HG03457 (cell line): ENCODE results near the gene TRIM43.
"Not testable (repeated sequence)": the region's sequence is repeated elsewhere in the genome, so short reads cannot be mapped to it uniquely, and the experiment has no call there.

ENCODE experiments used
- ATAC-seq: cut with Tn5 transposase; IDR thresholded peaks from one replicate; pipeline ENCODE4 v1.9.1; 2021; ENCODE audit warnings: moderate number of reproducible peaks; ENCODE audit not compliant: unreplicated experiment

The TRIM43 gene

DNA sequence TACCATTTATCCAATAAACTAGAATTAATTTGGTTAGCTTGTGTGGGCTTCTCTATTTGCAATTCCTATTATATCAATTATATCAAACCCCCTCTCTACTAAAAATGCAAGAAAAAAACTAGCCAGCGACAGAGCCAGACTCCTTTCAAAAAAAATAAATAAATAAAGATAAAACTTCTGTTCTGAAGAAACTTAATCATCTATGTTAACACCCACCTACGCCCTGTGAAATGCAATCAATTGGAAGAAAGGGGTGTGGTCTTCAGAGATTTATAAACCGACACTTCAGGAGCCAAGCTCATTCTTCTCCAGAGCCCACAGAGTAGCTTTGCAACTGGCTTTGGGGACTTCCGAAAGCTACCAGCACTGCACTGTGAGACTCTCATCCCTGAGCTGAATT, at the start of gene TRIM43:
TRIM43 (plus strand) TSS at position 301 of the 400 bp plus-strand sequence. CDS start 2,023 bp downstream, outside the sequence.
- not testable (repeated sequence) for ATAC-seq

DNA sequence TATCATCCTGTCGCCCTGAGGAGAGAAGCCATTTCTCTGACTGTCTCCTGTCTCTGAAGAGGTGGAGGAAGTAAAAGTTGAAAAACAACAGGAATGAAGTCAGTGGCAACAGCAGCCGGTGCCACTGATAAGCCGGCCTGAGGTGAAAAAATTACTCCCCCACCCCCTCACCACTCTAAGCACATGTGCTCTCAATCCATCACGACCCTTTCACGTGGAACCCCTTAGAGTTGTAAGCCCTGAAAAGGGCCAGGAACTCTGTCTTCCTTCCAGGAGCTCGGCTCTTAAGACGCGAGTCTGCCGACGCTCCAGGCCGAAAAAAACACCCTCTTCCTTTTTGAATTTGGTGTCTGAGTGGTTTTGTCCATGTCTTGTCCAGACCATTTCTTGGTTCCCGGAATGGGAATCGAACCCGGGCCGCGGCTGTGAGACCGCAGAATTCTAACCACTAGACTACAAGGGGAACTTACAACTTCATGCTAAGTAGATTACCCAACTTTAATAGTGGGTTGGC, 40.7 kb upstream of the TRIM43 start:
- ATAC-seq = no peak

DNA sequence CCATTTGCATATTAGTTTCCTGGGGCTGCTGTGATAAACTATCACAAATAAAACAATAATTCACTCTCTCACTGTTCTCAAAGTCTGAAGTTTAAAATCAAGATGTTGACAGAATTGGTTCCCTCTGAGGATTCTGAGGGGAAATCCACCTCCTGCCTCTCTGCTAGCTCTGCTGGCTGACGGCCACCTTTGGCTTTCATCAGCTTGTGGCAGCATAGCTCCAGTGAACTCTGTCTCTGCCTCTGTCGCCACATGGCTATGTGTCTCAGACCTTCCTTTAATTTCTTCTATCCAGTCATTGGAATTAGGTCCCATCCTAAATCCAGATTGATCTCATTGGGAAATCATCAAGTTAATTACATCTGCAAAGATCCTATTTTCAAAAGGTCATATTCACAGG, 38.9 kb upstream of the TRIM43 start:
- ATAC-seq = no peak

DNA sequence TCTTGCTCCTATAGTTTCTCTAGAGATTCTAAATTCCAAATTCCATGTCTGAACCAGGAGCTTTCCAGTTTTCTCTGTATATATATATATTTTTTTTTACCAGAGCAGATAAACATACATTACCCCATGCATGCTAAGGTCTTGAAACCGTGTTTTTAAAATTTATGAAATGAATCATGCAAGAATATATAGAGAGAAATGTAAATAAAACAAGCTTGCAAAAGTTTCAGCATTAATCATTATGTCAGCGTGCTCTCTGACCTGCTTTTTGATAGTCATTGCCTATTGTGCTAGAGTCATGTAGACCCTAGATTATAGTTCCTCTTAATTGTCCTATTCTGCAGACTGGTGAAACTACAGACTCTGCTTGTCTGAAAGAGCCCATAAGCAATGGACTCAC, 22.6 kb upstream of the TRIM43 start:
- no peak for ATAC-seq

DNA sequence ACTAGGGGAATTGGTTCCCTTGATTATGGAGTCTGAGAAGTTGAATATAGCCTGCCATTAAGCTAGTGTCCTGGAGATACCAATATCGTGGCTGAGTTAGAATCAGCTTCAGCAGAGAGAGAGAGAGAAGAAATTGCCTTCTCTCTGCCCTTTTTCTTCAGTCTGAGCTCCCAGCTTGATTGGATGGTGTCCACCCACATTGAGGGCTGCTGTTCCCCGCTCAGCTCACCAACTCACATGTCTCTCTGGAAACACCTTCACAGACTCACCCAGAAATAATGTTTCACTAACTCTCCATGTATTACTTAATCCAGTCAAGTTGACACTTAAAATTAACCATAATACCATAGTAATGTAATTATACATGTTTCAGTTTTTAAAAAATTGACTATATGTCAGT, 17.9 kb upstream of the TRIM43 start:
- no peak for ATAC-seq

DNA sequence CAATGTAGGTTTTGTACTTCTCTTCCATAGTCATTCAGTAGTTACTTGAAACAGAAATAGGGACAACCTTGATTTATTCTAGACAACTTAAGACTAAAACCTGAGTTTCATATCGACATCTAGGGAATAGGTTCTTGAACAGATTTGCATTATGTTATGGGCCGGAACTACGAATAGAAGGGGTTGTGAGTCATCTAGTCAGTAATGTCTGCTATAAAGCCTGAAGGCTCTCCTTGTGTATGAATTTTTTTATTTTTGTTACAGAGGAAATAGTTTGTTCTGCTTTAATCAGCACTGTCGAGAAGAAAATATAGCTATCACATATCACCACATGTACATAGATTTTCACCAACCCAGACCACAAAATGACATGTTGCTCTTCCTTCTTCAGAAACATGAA, 17.3 kb upstream of the TRIM43 start:
- ATAC-seq = no peak

DNA sequence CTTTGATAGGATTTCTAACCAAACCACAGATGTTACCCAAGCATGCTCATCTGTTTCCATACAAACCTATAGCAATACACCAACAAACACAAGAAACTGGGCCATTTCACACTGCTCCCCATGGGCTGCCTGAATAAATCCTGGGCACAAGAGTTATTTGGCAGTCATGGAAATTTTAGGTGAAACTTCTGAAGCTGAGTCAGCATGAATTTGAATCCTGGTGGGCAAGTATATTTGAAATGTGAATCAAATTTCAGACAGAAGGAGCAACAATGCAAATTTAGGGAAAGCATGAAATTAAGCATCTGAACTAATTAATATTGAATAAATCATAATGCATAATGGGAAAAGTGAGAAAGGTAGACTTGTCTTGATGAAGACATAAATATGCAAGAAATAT, 15.9 kb upstream of the TRIM43 start:
- ATAC-seq = no peak

DNA sequence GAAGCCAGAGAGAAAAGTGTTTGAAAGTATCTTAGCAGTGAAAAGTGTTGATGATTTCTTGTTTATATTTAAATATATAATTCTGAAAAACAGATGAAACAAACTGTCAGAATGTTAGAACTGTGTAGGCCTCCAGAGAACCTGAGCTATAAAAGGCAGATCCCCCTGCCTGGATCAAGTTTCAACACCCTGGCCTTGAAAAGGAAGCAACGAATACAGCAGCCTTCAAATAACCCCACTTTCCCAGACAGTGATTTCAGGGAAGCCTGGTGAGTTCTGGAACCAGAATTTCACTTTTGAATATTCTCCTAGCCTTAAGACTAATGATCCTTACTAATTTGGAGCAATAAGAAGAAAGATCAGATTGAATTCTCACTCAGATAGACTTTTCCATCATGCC, 13.3 kb upstream of the TRIM43 start:
- no peak for ATAC-seq

DNA sequence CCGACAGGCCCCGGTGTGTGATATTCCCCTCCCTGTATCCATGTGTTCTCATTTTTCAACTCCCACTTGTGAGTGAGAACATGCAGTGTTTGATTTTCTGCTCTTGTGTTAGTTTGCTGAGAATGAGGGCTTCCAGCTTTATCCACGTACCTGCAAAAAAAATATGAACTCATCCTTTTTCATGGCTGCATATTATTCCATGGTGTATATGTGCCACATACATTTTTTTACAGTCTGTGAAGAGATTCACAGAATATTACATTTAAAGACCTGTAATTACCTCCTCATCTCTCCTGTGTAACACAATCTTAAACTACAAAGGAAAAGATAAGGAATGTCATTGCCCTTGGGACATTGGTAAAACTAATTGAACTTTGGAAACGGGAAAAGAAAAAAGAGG, 8.3 kb upstream of the TRIM43 start:
- not testable (repeated sequence) for ATAC-seq

DNA sequence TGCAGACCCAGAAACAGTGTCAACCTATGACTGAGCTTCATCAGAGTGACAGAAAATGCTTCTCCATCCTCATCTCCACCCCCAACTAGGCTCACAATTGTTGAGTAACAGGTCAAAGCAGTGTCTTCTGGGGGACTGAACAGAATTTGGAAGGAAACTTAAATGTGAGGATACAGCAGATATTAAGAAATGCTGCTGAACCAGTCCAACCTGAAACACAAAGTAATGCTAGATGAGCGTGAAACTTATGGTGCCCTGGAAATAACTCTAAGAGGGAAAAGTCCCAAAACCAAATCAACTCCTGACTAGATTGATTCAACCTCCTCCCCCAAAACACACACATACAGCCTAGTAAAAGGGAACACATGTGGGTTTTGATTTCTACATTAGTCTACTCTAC, 7.5 kb upstream of the TRIM43 start:
- ATAC-seq = not testable (repeated sequence)

DNA sequence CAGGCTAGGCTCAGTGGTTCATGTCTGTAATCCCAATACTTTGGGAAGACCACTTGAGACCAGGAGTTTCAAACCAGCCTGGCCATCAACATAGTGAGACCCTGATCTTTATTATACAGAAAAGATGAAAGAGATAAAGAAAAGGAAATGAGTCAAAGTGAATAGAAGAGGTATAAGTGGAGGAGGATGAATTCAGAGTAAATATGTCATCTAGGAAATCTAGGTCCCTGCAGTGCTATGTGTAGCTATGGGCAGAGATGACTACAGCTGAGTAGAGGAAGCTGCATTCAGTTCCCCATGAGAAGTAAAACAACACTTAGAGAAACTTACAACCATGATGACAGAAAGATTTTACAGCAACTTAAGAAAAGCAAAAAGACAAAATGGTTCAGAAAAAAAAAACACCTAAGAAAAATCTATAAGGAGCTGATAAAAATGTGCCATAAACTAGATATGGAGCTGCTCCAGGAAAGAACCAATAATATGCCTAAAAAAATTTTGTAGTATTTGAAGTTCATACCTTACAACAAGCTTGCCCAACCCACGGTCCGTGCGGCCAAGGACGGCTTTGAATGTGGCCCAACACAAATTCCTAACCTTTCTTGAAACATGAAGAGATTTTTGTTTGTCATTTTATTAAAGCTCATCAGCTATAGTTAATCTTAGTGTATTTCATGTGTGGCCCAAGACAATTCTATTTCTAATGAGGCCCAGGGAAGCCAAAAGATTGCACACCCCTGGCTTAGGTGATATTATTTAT, 1.8 kb upstream of the TRIM43 start:
- ATAC-seq = not testable (repeated sequence)

DNA sequence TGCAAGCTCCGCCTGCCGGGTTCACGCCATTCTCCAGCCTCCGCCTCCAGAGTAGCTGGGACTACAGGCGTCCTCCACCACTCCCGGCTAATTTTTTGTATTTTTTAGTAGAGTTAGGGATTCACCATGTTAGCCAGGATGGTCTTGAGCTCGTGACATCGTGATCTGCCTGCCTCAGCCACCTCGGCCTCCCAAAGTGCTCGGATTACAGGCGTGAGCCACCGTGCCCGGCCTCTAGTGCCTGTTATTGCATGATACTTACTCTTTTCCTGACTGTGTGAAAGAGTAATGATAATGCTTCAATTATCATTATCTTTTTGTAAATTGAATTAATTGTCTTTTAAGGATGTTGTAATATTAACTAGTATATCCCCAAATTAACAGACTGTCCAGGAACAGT, 1.2 kb downstream of the TRIM43 start:
- ATAC-seq = not testable (repeated sequence)

DNA sequence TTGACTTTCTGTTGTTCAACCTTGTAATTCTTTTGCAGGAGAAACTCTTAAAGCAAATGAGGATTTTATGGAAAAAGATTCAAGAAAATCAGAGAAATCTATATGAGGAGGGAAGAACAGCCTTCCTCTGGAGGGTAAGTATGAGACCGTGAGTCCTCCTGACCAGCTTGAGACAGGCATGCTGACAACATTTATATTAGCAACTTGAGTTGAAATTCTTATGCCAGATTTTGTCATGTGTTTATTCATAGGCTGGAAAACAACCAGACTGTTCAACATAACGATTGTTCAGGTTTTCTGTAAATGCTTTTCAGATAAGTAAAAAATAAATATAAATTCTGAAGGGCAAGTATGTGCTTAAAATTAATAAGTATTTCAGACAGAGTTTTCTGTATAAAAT, 3.2 kb downstream of the TRIM43 start:
- not testable (repeated sequence) for ATAC-seq

DNA sequence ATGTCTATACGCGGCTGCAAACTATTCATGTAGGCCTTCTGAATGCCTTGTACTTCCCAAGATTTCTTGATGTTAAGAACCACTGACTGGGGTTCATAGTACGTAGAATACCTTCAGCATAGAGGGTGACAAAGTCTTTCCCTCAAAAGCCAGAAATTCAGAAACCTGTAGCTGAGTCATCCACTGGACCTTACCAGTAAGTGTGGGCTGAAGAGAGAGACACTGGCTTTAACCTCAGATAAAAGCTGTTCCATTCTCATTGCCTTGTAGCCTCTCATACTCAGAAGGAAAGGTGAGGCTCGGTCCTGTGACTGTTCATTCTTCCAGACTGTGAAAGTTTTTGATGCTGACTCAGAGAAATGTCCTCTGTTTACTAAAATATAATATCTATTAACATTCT, 9.5 kb downstream of the TRIM43 start:
- not testable (repeated sequence) for ATAC-seq

DNA sequence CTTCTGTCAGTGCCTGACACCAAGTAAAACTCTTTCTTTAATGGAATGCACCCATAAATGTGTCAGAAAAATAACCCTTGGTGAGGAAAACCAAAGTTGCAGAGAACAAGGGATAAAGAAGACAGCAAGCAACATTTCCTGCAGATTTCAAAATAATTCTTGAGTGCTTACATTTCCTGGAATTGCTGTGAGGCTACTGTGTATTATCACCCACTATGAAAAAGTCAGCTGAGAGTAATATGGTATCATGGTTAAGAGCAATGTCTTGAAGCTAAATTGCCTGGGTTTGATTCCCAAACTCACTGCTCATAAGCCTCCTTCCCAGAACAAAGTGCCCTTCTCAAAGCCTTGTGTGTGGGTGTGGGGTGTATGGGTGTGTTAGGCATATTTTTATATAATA, 10.3 kb downstream of the TRIM43 start:
- ATAC-seq = not testable (repeated sequence)

DNA sequence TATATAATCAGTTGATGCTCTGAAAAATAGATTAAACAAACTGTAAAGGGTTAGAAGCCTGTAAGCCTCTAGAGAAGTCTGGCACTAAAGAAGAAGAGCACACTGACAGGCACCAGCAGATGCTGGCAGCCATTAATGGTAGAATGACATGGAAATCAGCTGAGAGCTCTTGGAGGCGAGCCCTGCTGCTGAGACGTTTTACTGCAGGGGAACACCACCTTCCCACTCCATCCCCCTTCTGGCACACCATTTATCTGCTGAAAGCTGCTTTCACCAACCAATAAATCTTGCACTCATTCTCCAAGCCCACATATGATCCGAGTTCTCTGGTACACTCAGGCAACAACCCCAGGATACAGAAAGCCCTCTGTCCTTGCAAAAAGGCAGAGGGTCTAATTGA, 16.6 kb downstream of the TRIM43 start:
- not testable (repeated sequence) for ATAC-seq

DNA sequence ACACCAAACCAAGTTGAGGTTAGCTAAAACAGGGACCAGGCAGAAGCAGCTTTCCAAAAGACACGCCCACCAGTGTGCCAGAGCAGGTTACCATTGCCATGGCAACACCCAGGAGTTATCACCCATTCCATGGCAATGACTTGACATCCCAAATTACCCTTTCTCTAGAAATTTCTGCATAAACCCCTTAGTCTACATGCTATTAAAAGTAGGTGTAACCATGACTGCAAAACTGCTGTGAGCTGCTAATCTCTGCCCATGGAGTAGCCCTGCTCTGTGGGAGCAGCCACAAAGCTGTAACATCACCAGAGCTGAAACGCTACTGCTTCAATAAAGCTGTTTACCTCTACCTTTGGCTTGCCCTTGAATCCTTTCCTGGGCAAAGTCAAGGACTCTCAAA, 18.0 kb downstream of the TRIM43 start:
- not testable (repeated sequence) for ATAC-seq

DNA sequence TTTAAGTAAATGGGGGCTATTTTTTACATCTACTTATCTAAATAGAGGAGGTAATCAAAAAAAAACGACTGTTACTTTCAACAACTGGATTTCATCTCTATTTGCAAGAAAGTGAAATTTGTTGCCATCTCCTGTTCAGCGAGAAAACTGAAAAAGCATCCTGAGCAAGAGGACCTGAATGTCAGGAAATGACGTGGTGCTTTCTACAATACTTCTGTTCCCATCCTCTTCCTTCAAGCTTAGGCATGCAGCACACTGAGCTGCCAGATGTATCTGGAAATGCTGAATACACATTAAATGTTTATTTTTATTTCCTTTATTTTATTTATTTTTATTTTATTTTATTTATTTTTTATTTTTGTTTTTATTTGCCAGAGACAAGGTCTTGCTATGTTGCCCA, 21.2 kb downstream of the TRIM43 start:
- not testable (repeated sequence) for ATAC-seq

DNA sequence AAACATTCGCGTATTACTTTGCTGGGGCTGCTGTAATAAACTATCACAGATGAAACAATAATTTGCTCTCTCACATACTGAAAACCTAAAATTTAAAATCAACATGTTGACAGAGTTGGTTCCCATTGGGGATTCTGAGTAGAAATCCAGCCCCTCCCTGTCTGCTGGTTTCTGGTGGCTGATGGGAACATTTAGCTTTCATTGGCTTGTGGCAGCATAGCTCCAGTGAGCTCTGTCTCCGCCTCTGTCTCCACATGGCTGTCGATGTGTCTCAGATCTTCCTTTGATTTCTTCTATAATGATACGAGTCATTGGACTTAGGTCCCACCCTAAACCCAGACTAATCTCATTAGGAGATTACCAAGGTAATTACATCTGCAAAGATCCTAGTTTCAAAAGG, 30.9 kb downstream of the TRIM43 start:
- not testable (repeated sequence) for ATAC-seq

DNA sequence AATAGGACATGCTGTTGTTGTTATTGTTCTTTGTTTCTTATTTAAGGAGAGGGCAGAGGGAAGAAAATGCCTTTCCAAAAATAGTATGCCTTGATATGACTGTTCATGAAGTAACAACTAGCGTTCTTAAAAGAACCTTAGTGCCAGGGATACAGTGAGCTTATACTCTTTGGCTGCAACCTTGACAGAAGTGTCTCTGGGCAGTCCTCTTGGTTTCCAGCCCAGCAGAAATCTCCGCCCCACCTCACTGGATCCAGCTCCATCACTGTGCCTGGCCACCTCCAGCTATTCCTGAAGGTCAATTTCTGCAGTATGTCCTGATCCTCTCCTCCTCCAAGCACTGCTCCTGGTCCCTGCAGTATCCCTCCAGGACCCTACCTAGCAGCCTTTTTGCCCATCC, 39.2 kb downstream of the TRIM43 start:
- not testable (repeated sequence) for ATAC-seq

DNA sequence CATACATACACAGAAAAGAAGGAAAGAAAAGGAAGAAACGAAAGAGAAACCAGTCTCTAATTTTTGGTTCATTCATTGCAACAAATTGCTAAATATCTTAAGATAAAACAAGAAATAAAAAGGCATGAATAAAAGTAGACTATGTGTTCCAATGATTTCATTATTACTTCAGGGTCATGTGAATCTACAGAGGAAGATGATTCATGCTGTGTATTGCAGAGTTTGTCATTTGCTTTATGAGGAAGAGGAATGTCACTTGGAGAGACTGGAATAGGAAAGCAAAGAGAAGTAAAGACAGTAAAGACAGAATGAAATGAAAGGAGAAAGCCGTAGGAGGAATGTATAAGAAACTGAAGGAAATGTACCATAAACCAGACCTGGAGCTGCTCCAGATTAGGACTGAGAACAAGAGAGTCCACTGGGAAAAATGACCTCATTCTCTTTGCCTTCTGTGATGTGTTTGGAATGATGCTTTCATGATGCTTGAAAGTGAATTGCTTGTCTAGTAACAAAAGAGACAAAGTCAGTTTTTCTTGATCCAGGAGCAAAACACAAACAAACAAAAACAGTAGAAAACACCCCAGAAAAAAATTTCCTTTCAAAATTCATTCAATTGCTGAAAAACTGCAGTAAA, 41.9 kb downstream of the TRIM43 start:
- ATAC-seq = not testable (repeated sequence)
